GM23338 (cell line): ENCODE data around the gene DIP2C. TPM values are rescaled to one million over a fixed set of nuclear protein-coding genes. Genes with fewer than 3 reads are reported as not detected.

Experiments
- ATAC-seq: fragments of 200-7000 bp; cut with Tn5 transposase; 3 replicates; pipeline ENCODE4 v1.9.1; 2020
- DNase-seq: peaks from one replicate; pipeline ENCODE4 v3.0.0-alpha.2; 2015; ENCODE audit warnings: low spot score
- H2AFZ ChIP-seq: fragments of 200-600 bp; sonication (generic); 2 replicates; pipeline ENCODE4 v1.8.0; 2016; ENCODE audit warnings: antibody characterized with exemption, mild to moderate bottlenecking, moderate library complexity
- H3F3A ChIP-seq: fragments of 200-600 bp; sonication (generic); replicated peaks from 2 replicates; pipeline ENCODE4 v1.8.0; 2017; ENCODE audit warnings: antibody characterized with exemption, mixed run types, low read depth
- H3K27ac ChIP-seq: fragments of 200-600 bp; sonication (generic); 2 replicates; pipeline ENCODE4 v1.6.1; 2016; ENCODE audit warnings: low read depth
- H3K27me3 ChIP-seq: fragments of 200-600 bp; sonication (generic); 2 replicates; pipeline ENCODE4 v1.8.0; 2016; ENCODE audit warnings: mild to moderate bottlenecking, mixed run types, moderate library complexity; ENCODE audit not compliant: insufficient read depth
- H3K36me3 ChIP-seq: fragments of 200-600 bp; sonication (generic); 2 replicates; pipeline ENCODE4 v1.8.0; 2016; ENCODE audit warnings: mild to moderate bottlenecking; ENCODE audit not compliant: insufficient read depth
- H3K4me1 ChIP-seq: fragments of 200-600 bp; sonication (generic); 2 replicates; pipeline ENCODE4 v1.8.0; 2016; ENCODE audit warnings: mild to moderate bottlenecking, moderate library complexity; ENCODE audit not compliant: insufficient read depth
- H3K4me2 ChIP-seq: fragments of 200-600 bp; sonication (generic); 2 replicates; pipeline ENCODE4 v1.7.1; 2017; ENCODE audit warnings: mixed run types
- H3K4me3 ChIP-seq: fragments of 200-600 bp; sonication (generic); 2 replicates; pipeline ENCODE4 v1.6.1; 2016; ENCODE audit warnings: mixed run types
- H3K79me2 ChIP-seq: fragments of 200-600 bp; sonication (generic); replicated peaks from 2 replicates; pipeline ENCODE4 v1.8.0; 2017; ENCODE audit warnings: mild to moderate bottlenecking; ENCODE audit not compliant: insufficient read depth
- H3K9me2 ChIP-seq: fragments of 200-600 bp; sonication (generic); 2 replicates; pipeline ENCODE4 v1.8.0; 2017; ENCODE audit not compliant: insufficient read depth
- H4K20me1 ChIP-seq: fragments of 200-600 bp; sonication (generic); replicated peaks from 2 replicates; pipeline ENCODE4 v1.8.0; 2017; ENCODE audit warnings: mild to moderate bottlenecking; ENCODE audit not compliant: insufficient read depth
- H3K27ac Mint-ChIP-seq: 2 replicates; pipeline ENCODE4 v1.8.0; 2020; ENCODE audit warnings: inconsistent platforms, mild to moderate bottlenecking, moderate library complexity, mixed read lengths
- H3K27me3 Mint-ChIP-seq: 3 replicates; pipeline ENCODE4 v1.8.0; 2022; ENCODE audit warnings: low read depth, mild to moderate bottlenecking, moderate library complexity, mixed read lengths, inconsistent platforms; ENCODE audit not compliant: insufficient read depth, poor library complexity
- H3K36me3 Mint-ChIP-seq: 3 replicates; pipeline ENCODE4 v1.8.0; 2021; ENCODE audit warnings: low read depth, mild to moderate bottlenecking, inconsistent platforms, moderate library complexity, mixed read lengths
- H3K4me1 Mint-ChIP-seq: 3 replicates; pipeline ENCODE4 v1.8.0; 2020; ENCODE audit warnings: mild to moderate bottlenecking, inconsistent platforms, mixed read lengths
- H3K4me3 Mint-ChIP-seq: 3 replicates; pipeline ENCODE4 v1.8.0; 2021; ENCODE audit warnings: moderate library complexity, mild to moderate bottlenecking, inconsistent platforms, mixed read lengths
- H3K9me3 Mint-ChIP-seq: 3 replicates; pipeline ENCODE4 v1.8.0; 2020; ENCODE audit warnings: moderate library complexity, mild to moderate bottlenecking, inconsistent platforms, mixed read lengths
- CREB1 ChIP-seq: fragments of 250-450 bp; sonication (Bioruptor Pico); IDR thresholded peaks from 2 replicates; pipeline ENCODE4 v1.5.0; 2020; ENCODE audit warnings: low read depth, mild to moderate bottlenecking, moderate library complexity
- ETS1 ChIP-seq: IDR thresholded peaks from 2 replicates; pipeline ENCODE4 v1.6.1; 2016; ENCODE audit warnings: antibody characterized with exemption
- EZH2 ChIP-seq: fragments of 200-600 bp; sonication (generic); IDR thresholded peaks from one replicate; pipeline ENCODE4 v1.8.0; 2017; ENCODE audit warnings: antibody characterized with exemption, mild to moderate bottlenecking, low read depth; ENCODE audit not compliant: unreplicated experiment
- EZH2phosphoT487 ChIP-seq: fragments of 200-600 bp; sonication (generic); IDR thresholded peaks from one replicate; pipeline ENCODE4 v1.8.1; 2018; ENCODE audit warnings: antibody characterized with exemption; ENCODE audit not compliant: unreplicated experiment
- JUNB ChIP-seq: IDR thresholded peaks from one replicate; pipeline ENCODE4 v1.6.1; 2016; ENCODE audit warnings: antibody characterized with exemption; ENCODE audit not compliant: unreplicated experiment
- NANOG ChIP-seq: IDR thresholded peaks from 2 replicates; pipeline ENCODE4 v1.6.1; 2016; ENCODE audit warnings: antibody characterized with exemption, borderline replicate concordance
- POLR2AphosphoS5 ChIP-seq: IDR thresholded peaks from 2 replicates; pipeline ENCODE4 v1.6.1; 2016; ENCODE audit warnings: antibody characterized with exemption, low read depth
- REST ChIP-seq: IDR thresholded peaks from one replicate; pipeline ENCODE4 v1.6.1; 2018; ENCODE audit warnings: antibody characterized with exemption; ENCODE audit not compliant: unreplicated experiment
- STAT1 ChIP-seq: IDR thresholded peaks from one replicate; pipeline ENCODE4 v1.6.1; 2016; ENCODE audit warnings: antibody characterized with exemption; ENCODE audit not compliant: unreplicated experiment
- ZNF114 ChIP-seq: fragments of 250-450 bp; sonication (Bioruptor Pico); IDR thresholded peaks from 2 replicates; pipeline ENCODE4 v1.5.0; 2020; ENCODE audit warnings: mild to moderate bottlenecking, moderate library complexity
- ZNF331 ChIP-seq: fragments of 250-450 bp; sonication (Bioruptor Pico); IDR thresholded peaks from 2 replicates; pipeline ENCODE4 v1.5.0; 2020; ENCODE audit warnings: low read depth, mild to moderate bottlenecking, moderate library complexity
- polyA plus RNA-seq: library from polyadenylated mRNA; unstranded; fragments of >200 nt; fragmentation: Nextera tagmentation; extraction: Ambion mirVana; gene quantifications from 2 replicates; pipeline ENCODE4 v1.2.1, GENCODE V29; 2016
- total RNA-seq: library from RNA; depleted of rRNA; stranded (reverse); fragments of >200 nt; shearing (Covaris generic); gene quantifications from 2 replicates; pipeline ENCODE4 v1.2.3, GENCODE V29; 2014

The DIP2C gene
- total and polyA plus RNA-seq, 2 experiments from 2014 or later, result 5.1 to 7.7 TPM

- H3K4me1 Mint-ChIP-seq, result peaks cover 16% of the 10 kb centered on the region
- no peak overlapping the region for H3K4me3 Mint-ChIP-seq
Measured at GRCh38 chr10:308572-309085, 380.8 kb downstream of the DIP2C start.

GRCh38 chr10:308101-308500 is 381.4 kb downstream of the DIP2C start:
- Histone ChIP-seq H3F3A (no peaks in the 10 kb centered on the region), H2AFZ (no peak overlapping the region), H3K4me2 (no peak overlapping the region), H3K4me3 (no peak overlapping the region), H3K27ac (no peak overlapping the region), H3K4me1 (peaks cover 6% of the 10 kb centered on the region; the same call in 1 of the 2 replicates), H4K20me1 (no peaks in the 10 kb centered on the region), H3K9me2 (no peaks in the 10 kb centered on the region), H3K79me2 (no peaks in the 10 kb centered on the region), H3K27me3 (no peaks in the 10 kb centered on the region), H3K36me3 (no peaks in the 10 kb centered on the region)
- DNase-seq (no peak), ATAC-seq (no peak)
- H3K9me3 Mint-ChIP-seq, result no peaks in the 10 kb centered on the region
- no peak overlapping the region for H3K4me3 Mint-ChIP-seq
- H3K4me1 Mint-ChIP-seq, result peaks cover 16% of the 10 kb centered on the region
- peaks cover 2% of the 10 kb centered on the region for H3K27me3 Mint-ChIP-seq
- 0 out of 3 replicates have a peak, but pooled peaks cover 5% of the 10 kb centered on the region for H3K36me3 Mint-ChIP-seq
- no peak overlapping the region for H3K27ac Mint-ChIP-seq
- TF ChIP-seq EZH2phosphoT487, result no peak
- TF ChIP-seq EZH2, result no peak
- TF ChIP-seq CREB1 (CRISPR knock-in tag), result no peak
- no peak for TF ChIP-seq JUNB
- TF ChIP-seq ZNF331 (CRISPR knock-in tag), result no peak
- TF ChIP-seq POLR2AphosphoS5, result no peak
- TF ChIP-seq ETS1, result no peak
- TF ChIP-seq STAT1, result no peak
- no peak for TF ChIP-seq ZNF114 (CRISPR knock-in tag)
- no peak for TF ChIP-seq NANOG
- no peak for TF ChIP-seq REST

More at GRCh38 chr10:308572-309085, 380.8 kb downstream of the DIP2C start:
- Histone ChIP-seq H3K36me3 (no peaks in the 10 kb centered on the region), H3K79me2 (no peaks in the 10 kb centered on the region), H3K4me3 (no peak overlapping the region), H3K4me2 (no peak overlapping the region), H4K20me1 (no peaks in the 10 kb centered on the region), H3K9me2 (no peaks in the 10 kb centered on the region), H3K27ac (no peak overlapping the region), H3K4me1 (peaks cover 6% of the 10 kb centered on the region; the same call in 1 of the 2 replicates), H2AFZ (no peak overlapping the region), H3F3A (no peaks in the 10 kb centered on the region), H3K27me3 (no peaks in the 10 kb centered on the region)
- Mint-ChIP-seq H3K27me3 (peaks cover 2% of the 10 kb centered on the region), H3K36me3 (0 out of 3 replicates have a peak, but pooled peaks cover 5% of the 10 kb centered on the region), H3K9me3 (no peaks in the 10 kb centered on the region), H3K27ac (no peak overlapping the region)
- DNase-seq (no peak), ATAC-seq (no peak)
- TF ChIP-seq EZH2phosphoT487, result no peak
- no peak for TF ChIP-seq REST
- no peak for TF ChIP-seq NANOG
- no peak for TF ChIP-seq EZH2
- TF ChIP-seq JUNB, result no peak
- no peak for TF ChIP-seq CREB1 (CRISPR knock-in tag)
- no peak for TF ChIP-seq STAT1
- TF ChIP-seq POLR2AphosphoS5, result no peak
